Astrocyte (in vitro differentiated cells and primary cell): ENCODE results near the gene PDLIM5. TPM values are rescaled to one million over a fixed set of nuclear protein-coding genes. Genes with fewer than 3 reads are reported as not detected.
A peak's percentile ranks its signal among the peaks of the same experiment; 100 is the strongest.

Experiments
- DNase-seq: peaks from one replicate; pipeline ENCODE4 v3.0.0-alpha.2; 2010; ENCODE audit warnings: low read depth
- FAIRE-seq: peaks from 2 replicates; lab custom pipeline; 2011; peaks lifted over from hg19 to GRCh38; lab: Jason Lieb, UNC
- H2AFZ ChIP-seq: 2 replicates; pipeline ENCODE4 v1.6.0; 2012; ENCODE audit warnings: low read depth, low read length, inconsistent platforms
- H3K27ac ChIP-seq: 2 replicates; pipeline ENCODE4 v1.5.1; 2011; ENCODE audit warnings: low read depth, low read length, inconsistent platforms
- H3K27me3 ChIP-seq: 2 replicates; pipeline ENCODE4 v1.6.0; 2011; ENCODE audit warnings: low read length, inconsistent platforms; ENCODE audit not compliant: insufficient read depth
- H3K36me3 ChIP-seq: 2 replicates; pipeline ENCODE4 v1.5.1; 2011; ENCODE audit warnings: low read length, inconsistent platforms; ENCODE audit not compliant: insufficient read depth
- H3K4me1 ChIP-seq: 2 replicates; pipeline ENCODE4 v1.5.1; 2011; ENCODE audit warnings: low read length, inconsistent platforms; ENCODE audit not compliant: insufficient read depth
- H3K4me2 ChIP-seq: 2 replicates; pipeline ENCODE4 v1.6.0; 2012; ENCODE audit warnings: low read length, inconsistent platforms
- H3K4me3 ChIP-seq: 2 replicates; pipeline ENCODE4 v1.5.1; 2011; ENCODE audit warnings: low read depth, mild to moderate bottlenecking, low read length, inconsistent platforms; ENCODE audit not compliant: insufficient read depth
- H3K79me2 ChIP-seq: 2 replicates; pipeline ENCODE4 v1.6.0; 2012; ENCODE audit warnings: mild to moderate bottlenecking, low read length, inconsistent platforms; ENCODE audit not compliant: insufficient read depth
- H3K9ac ChIP-seq: 2 replicates; pipeline ENCODE4 v1.6.0; 2012; ENCODE audit warnings: mild to moderate bottlenecking, low read length, inconsistent platforms
- H3K9me3 ChIP-seq: 2 replicates; pipeline ENCODE4 v1.5.1; 2012; ENCODE audit warnings: low read depth, mild to moderate bottlenecking, low read length, inconsistent platforms; ENCODE audit not compliant: insufficient read depth
- H4K20me1 ChIP-seq: 2 replicates; pipeline ENCODE4 v1.6.0; 2012; ENCODE audit warnings: low read length, inconsistent platforms; ENCODE audit not compliant: insufficient read depth
- H3K27ac Mint-ChIP-seq: one replicate; pipeline ENCODE4 v1.8.0; 2021; ENCODE audit warnings: mild to moderate bottlenecking, mixed read lengths; ENCODE audit not compliant: unreplicated experiment
- H3K27me3 Mint-ChIP-seq: one replicate; pipeline ENCODE4 v1.8.0; 2021; ENCODE audit warnings: low read depth, mixed read lengths; ENCODE audit not compliant: unreplicated experiment
- H3K36me3 Mint-ChIP-seq: one replicate; pipeline ENCODE4 v1.8.0; 2021; ENCODE audit warnings: low read depth, mixed read lengths; ENCODE audit not compliant: unreplicated experiment
- H3K4me1 Mint-ChIP-seq: one replicate; pipeline ENCODE4 v1.8.0; 2021; ENCODE audit warnings: low read depth, mixed read lengths; ENCODE audit not compliant: unreplicated experiment
- H3K4me3 Mint-ChIP-seq: one replicate; pipeline ENCODE4 v1.8.0; 2021; ENCODE audit warnings: mild to moderate bottlenecking, moderate library complexity, mixed read lengths; ENCODE audit not compliant: unreplicated experiment
- H3K9me3 Mint-ChIP-seq: one replicate; pipeline ENCODE4 v1.8.0; 2021; ENCODE audit warnings: mild to moderate bottlenecking, mixed read lengths; ENCODE audit not compliant: unreplicated experiment
- EZH2 ChIP-seq: IDR thresholded peaks from 2 replicates; pipeline ENCODE4 v1.6.1; 2012; ENCODE audit warnings: mild to moderate bottlenecking, low read length, inconsistent platforms; ENCODE audit not compliant: insufficient read depth
- total RNA-seq: library from RNA; stranded (reverse); gene quantifications from 2 replicates; pipeline ENCODE4 v1.2.1, GENCODE V29; 2021
- TF ChIP-seq, protein P1 (sequence below): IDR thresholded peaks from 2 replicates; pipeline ENCODE4 v1.5.1; 2011; ENCODE audit warnings: low read depth, mild to moderate bottlenecking, inconsistent platforms, low read length, moderate library complexity; ENCODE audit not compliant: insufficient read depth

The PDLIM5 gene
- total RNA-seq, 1 donor from 2014 or later = 181 TPM

GRCh38 chr4:94566420-94566819 is 114.7 kb downstream of the PDLIM5 start:
- Histone ChIP-seq H3K4me3 (no peak overlapping the region), H3K36me3 (no peaks in the 10 kb centered on the region), H3K9me3 (no peaks in the 10 kb centered on the region), H3K27ac (no peak overlapping the region), H3K9ac (no peak overlapping the region), H3K4me2 (no peak overlapping the region), H2AFZ (no peak overlapping the region), H3K79me2 (peaks cover 90% of the 10 kb centered on the region), H3K27me3 (no peaks in the 10 kb centered on the region), H3K4me1 (peaks cover 13% of the 10 kb centered on the region), H4K20me1 (peaks cover 13% of the 10 kb centered on the region)
- peak; percentile 5 for FAIRE-seq
- no peak overlapping the region for H3K27ac Mint-ChIP-seq
- TF ChIP-seq, protein P1, sequence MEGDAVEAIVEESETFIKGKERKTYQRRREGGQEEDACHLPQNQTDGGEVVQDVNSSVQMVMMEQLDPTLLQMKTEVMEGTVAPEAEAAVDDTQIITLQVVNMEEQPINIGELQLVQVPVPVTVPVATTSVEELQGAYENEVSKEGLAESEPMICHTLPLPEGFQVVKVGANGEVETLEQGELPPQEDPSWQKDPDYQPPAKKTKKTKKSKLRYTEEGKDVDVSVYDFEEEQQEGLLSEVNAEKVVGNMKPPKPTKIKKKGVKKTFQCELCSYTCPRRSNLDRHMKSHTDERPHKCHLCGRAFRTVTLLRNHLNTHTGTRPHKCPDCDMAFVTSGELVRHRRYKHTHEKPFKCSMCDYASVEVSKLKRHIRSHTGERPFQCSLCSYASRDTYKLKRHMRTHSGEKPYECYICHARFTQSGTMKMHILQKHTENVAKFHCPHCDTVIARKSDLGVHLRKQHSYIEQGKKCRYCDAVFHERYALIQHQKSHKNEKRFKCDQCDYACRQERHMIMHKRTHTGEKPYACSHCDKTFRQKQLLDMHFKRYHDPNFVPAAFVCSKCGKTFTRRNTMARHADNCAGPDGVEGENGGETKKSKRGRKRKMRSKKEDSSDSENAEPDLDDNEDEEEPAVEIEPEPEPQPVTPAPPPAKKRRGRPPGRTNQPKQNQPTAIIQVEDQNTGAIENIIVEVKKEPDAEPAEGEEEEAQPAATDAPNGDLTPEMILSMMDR = no peak
- no peak for TF ChIP-seq EZH2
- H3K9me3 Mint-ChIP-seq = no peaks in the 10 kb centered on the region
- no peaks in the 10 kb centered on the region for H3K27me3 Mint-ChIP-seq
- H3K36me3 Mint-ChIP-seq = no peaks in the 10 kb centered on the region
- H3K4me1 Mint-ChIP-seq = peaks cover 13% of the 10 kb centered on the region
- no peak overlapping the region for H3K4me3 Mint-ChIP-seq
- DNase-seq = no peak

DNA sequence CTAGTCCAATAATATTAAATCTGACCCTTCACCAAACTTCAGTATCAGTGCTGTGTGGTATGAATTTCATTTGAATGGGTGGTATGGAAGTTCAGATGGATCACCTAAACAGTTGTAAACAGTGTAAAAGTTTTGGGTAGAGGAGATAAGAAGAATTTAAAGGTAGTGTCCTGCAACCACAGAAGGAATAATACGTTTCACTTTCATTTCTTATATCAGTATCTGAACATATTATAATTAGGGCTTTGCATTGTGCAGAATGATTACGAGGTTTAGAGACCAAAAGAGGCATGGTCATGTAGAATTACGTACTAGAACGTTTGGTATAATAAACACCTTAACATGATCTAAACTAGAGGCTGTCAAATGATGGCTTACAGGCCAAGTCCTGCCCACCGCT is 116.1 kb downstream of the PDLIM5 start:
- no peak for TF ChIP-seq EZH2
- TF ChIP-seq, protein P1 = no peak
- Histone ChIP-seq H3K36me3 (peaks cover 3% of the 10 kb centered on the region), H3K9me3 (no peaks in the 10 kb centered on the region), H3K4me1 (peaks cover under 1% of the 10 kb centered on the region), H3K27me3 (no peaks in the 10 kb centered on the region), H3K27ac (no peak overlapping the region), H3K79me2 (peaks cover 94% of the 10 kb centered on the region), H2AFZ (no peak overlapping the region), H3K4me2 (no peak overlapping the region), H3K4me3 (no peak overlapping the region), H3K9ac (no peak overlapping the region), H4K20me1 (peaks cover 15% of the 10 kb centered on the region)
- FAIRE-seq = no peak
- Mint-ChIP-seq H3K27ac (no peak overlapping the region), H3K4me1 (peaks cover 13% of the 10 kb centered on the region), H3K27me3 (no peaks in the 10 kb centered on the region), H3K36me3 (no peaks in the 10 kb centered on the region), H3K9me3 (no peaks in the 10 kb centered on the region), H3K4me3 (no peak overlapping the region)
- DNase-seq = no peak

DNA sequence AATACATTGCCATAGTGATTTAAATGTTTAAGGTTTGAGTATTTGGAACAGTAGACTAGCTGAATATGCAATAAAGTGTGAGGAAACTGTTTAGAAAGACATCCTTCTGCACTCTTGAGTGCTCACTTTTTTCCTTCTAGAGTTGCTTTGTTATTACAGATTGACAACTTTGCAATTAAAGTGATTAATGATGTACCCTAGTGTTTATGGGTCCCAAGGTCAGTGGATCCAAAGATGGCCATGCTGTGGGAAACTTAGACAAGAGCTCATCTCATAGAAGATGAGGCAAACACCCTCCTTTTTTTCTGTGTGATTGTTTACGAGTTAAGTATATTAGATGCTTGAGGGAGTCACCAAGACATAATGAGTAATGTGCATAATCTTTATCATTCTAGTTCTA is 118.8 kb downstream of the PDLIM5 start:
- Mint-ChIP-seq H3K9me3 (no peaks in the 10 kb centered on the region), H3K27ac (no peak overlapping the region), H3K27me3 (no peaks in the 10 kb centered on the region), H3K36me3 (no peaks in the 10 kb centered on the region), H3K4me3 (no peak overlapping the region), H3K4me1 (peaks cover 10% of the 10 kb centered on the region)
- Histone ChIP-seq H3K79me2 (peaks cover 85% of the 10 kb centered on the region), H2AFZ (no peak overlapping the region), H3K27ac (no peak overlapping the region), H3K27me3 (no peaks in the 10 kb centered on the region), H3K4me1 (peaks cover 12% of the 10 kb centered on the region), H4K20me1 (peaks cover 15% of the 10 kb centered on the region), H3K9ac (no peak overlapping the region), H3K36me3 (peaks cover 6% of the 10 kb centered on the region), H3K4me3 (no peak overlapping the region), H3K9me3 (no peaks in the 10 kb centered on the region), H3K4me2 (no peak overlapping the region)
- TF ChIP-seq, protein P1 = no peak
- TF ChIP-seq EZH2 = no peak
- no peak for DNase-seq
- FAIRE-seq = no peak
